Measurements from ENCODE around the gene RNF19B.
"Not testable (repeated sequence)": the region's sequence is repeated elsewhere in the genome, so short reads cannot be mapped to it uniquely, and the experiment has no call there.

Gene RNF19B

DNA sequence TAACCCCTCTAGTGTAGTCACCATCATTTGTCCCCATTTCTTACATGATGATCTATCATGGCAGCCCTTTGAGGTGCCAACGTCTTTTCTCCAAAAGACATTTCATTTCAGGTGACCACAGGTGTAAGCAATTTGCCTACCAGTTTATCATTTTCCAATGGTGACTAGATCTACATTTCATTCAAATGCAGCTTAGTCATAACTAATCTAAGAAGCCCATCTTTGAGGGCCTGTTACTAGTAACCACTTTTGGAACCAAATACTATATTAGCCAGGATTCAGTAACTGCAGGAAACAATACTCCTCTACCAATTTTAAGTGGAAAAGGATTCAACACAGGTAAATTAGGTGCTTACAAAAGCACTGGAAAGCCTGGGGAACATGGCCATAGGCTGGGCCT is 32.8 kb downstream of the RNF19B start:
- DNase-seq (ENCODE audit: low read depth, low spot score) = no peak

GRCh38 chr1:32929366-32929765 is 35.2 kb downstream of the RNF19B start:
- DNase-seq (ENCODE audit: low read depth, low spot score) = no peak

- no peak for DNase-seq (ENCODE audit: low read depth, low spot score)
Observed at GRCh38 chr1:32928715-32929114, 35.9 kb downstream of the RNF19B start.

GRCh38 chr1:32928285-32928684 is 36.3 kb downstream of the RNF19B start:
- DNase-seq (ENCODE audit: low read depth, low spot score) = no peak

GRCh38 chr1:32927441-32927840 is 37.2 kb downstream of the RNF19B start:
- DNase-seq (ENCODE audit: low read depth, low spot score) = no peak

- DNase-seq (ENCODE audit: low read depth, low spot score) = no peak
Observed at GRCh38 chr1:32926562-32926961, 38.0 kb downstream of the RNF19B start.

- DNase-seq (ENCODE audit: low read depth, low spot score) = no peak
Observed at GRCh38 chr1:32925403-32926162, 39.0 kb downstream of the RNF19B start.

DNA sequence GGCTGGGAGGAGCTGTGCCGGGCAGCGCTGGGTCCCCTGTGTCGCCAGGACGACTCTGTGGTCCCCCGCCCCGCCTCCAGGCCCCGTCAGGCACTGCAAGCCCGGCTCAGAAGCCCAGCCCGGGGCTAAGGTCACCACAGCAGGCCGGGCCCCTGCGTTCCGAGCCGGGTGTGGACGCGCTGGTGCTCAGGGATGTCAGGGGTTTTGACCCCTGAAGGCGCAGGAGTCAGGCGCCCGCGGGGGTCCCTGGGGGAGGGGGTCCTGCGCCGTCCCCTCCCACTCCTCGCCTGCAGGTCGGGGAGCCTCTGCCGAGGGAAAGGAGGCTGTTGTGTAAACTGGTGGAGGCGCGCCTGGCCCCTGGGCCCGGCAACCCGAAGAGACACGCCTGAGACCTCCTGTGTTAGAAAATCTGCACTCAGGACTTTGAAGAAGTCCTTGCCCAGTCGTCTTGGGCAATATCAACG is 39.7 kb downstream of the RNF19B start:
- DNase-seq (ENCODE audit: low read depth, low spot score) = no peak

- no peak for DNase-seq (ENCODE audit: low read depth, low spot score)
Observed at GRCh38 chr1:32920833-32921232, 43.8 kb downstream of the RNF19B start.

- no peak for DNase-seq (ENCODE audit: low read depth, low spot score)
Observed at GRCh38 chr1:32919811-32920733, 44.5 kb downstream of the RNF19B start.

DNA sequence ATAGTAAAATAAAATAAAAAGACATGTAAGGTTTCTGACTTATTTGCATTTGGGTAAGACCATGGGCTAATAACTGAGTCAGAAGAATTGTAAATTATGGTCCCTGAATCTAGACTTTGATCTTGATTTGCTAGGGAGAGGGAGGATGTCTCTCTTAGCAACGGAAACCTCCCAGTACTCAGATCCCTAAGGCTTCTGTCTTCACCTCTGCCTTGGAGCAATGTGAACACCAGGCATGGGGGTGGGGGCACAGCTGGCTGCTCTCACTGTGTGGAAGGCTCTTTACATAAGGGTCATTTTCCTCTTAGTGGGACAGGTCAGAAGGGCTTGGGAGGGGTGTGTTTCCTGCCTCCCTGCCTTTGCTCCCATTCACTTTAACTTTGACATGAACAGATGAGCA is 46.4 kb downstream of the RNF19B start:
- DNase-seq (ENCODE audit: low read depth, low spot score) = no peak

DNA sequence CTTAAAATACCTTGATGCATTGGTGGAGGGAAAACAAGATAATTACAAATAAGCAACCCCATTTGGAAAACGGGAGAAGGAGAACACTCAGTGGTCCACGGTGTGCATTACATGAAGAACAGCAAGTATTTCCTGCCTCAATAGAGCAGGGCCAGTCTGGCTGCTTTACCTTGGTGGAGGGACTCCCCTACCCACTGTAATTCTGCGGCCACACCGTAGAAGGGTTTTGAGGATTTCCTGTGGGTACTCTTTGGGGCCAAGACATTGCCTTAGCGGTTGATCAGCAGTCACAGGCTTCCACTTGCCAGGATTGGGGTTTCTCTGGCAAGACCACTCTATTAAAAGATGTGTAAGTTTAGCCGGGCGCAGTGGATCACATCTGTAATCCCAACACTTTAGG is 47.1 kb downstream of the RNF19B start:
- DNase-seq (ENCODE audit: low read depth, low spot score) = no peak

DNA sequence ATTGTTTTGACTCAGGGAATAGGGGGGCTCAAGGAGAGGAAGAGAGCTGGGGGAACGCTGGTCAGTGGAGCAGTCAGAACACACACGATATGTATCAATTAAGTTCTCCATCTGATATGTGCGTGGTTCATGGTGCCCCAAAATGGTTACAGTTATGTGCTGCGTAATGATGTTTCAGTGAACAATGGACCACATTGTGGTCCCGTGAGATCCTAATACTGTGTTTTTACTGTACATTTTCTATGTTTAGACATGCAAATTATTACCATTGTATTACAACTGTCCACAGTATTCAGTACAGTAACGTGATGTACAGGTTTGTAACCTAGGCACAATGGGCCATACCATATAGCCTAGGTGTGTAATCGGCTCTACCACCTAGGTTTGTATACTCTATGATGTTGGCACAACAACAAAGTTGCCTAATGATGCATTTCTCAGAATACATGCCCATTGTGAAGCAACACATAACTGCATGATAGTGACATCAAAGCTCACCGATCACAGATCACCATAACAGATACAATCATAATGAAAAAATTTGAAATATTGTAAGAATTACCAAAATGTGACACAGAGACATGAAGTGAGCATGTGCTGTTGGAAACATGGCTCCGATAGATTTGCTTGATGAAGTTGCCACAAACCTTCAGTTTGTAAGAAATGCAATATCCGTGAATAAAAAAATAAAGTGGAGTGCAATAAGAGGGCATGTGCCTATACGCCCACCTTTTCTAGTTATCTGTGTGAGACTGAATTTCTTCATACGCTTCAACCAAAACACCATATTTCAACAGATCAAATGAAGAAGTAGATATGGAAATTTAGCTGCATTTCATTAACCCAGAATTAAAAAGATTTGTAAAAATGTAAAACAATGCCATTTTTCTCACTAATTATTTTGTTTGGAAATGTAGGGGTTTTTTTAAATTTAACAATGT is 48.6 kb downstream of the RNF19B start:
- no peak for DNase-seq (ENCODE audit: low read depth, low spot score)

DNA sequence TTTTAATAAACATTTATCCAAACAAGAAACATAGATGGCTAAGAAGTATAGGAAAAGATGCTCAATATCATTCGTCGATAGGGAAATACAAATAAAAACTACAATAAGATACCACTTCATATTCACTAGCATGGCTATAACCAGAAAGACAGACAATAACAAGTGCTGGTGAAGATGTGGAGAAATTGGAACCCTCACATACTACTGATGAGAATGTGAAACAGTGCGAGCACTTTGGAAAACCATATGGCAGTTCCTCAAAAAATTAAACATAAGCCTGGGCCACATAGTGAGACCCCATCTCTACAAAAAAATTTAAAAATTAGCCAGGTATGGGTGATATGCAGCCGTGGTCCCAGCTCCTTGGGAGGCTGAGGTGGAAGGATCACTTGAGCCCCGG is 54.3 kb downstream of the RNF19B start:
- no peak for DNase-seq (ENCODE audit: low read depth, low spot score)

DNA sequence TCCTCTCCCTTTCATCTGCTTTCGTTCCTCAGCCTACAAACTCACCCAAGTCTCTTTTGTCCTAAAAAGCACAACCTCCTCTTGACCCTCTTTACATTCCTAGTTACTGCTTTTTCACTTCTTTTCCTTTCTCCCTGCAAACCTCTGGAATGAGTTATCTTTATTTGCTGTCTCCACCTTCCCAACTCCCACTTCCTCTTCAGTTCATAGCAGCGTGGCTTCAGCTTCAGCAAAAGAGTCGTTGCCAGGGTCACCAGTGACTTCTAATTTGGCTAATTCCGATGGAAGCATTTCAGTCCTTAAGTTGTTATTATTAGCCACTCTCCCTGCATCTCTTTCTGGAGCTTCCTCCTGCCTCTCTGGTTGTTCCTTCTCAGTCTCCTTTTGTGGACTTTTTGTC is 57.2 kb downstream of the RNF19B start:
- no peak for DNase-seq (ENCODE audit: low read depth, low spot score)

DNA sequence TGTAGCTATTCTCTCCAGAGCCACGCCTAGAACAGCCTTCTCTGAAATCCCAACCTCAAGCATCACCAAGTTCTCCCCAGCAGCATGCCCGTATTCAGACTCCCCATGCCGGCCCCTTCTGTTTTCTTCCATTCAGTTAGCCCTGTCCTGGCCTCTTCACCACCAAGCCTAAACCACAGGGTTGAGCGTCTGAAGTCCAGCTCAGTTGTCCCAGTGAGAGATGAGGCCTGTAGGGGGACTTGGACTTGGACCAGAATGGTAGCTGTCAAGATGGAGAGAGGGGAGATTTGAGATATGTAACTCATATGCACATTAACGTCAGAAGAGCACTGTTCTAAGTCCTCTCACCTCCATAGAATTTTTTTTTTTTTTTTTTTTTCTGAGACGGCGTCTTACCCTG is 58.0 kb downstream of the RNF19B start:
- DNase-seq (ENCODE audit: low read depth, low spot score) = no peak

DNA sequence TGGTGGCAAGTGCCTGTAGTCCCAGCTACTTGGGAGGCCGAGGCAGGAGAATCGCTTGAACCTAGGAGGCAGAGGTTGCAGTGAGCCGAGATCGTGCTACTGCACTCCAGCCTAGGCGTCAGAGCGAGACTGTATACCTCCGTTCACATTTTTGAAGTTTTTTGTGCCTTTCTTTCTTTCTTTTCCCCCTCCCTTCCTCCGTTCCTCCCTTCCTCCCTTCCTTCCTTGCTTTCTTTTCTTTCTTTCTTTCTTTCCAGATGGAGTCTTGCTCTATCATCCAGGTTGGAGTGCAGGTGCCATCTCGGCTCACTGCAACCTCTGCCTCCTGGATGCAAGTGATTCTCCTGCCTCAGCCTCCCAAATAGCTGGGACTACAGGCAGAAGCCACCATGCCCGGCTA is 59.0 kb downstream of the RNF19B start:
- DNase-seq (ENCODE audit: low read depth, low spot score) = not testable (repeated sequence)

GRCh38 chr1:32904797-32905196 is 59.8 kb downstream of the RNF19B start:
- DNase-seq (ENCODE audit: low read depth, low spot score) = no peak

DNA sequence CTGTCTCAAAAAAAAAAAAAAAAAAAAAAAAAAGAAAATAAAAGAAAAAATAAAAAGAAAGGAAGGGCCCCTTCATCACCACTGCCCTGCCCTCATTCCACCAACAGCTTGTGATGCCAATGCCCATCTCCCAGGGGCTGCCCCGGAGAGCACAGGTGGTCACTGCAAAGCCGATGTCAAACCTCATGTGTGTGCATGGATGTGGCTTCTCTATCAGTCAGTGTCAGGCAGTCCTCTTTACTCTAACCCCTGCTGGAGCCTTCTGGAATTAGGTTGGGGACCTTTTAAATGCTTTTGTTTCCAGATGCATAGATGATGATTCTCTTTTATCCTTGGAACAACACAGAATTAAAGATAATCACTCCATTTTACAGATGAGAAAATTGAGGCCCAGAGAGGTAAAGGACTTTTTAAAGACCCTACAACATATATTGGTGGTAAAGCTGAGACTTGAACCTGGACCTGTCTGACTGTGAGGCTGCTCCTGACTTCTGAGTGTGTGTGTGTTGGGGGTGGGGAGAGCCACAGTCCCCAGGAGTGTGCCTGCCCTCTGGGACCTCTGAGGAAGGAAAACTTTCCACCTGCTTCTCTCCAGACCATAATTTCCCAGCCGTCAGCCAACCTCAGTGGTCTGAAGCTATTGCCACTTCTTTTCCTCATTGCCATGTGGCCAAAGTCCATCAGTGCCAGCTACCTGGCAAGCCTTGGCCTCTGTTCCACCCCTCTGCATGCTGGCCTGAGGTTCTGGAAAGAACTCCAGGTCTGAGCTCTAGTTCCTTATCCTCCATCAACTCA is 60.4 kb downstream of the RNF19B start:
- no peak for DNase-seq (ENCODE audit: low read depth, low spot score)

- no peak for DNase-seq (ENCODE audit: low read depth, low spot score)
Observed at GRCh38 chr1:32902535-32902920, 62.1 kb downstream of the RNF19B start.
